Keratinocyte (primary cell): ENCODE results near the gene DSCAML1. TPM values are rescaled to one million over a fixed set of nuclear protein-coding genes. Genes with fewer than 3 reads are reported as not detected.

Source experiments
- DNase-seq: peaks from one replicate; pipeline ENCODE4 v3.0.0-alpha.2; 2011; ENCODE audit warnings: low read depth, missing footprints, low spot score
- FAIRE-seq: peaks from 2 replicates; lab custom pipeline; 2011; peaks lifted over from hg19 to GRCh38; lab: Jason Lieb, UNC
- H2AFZ ChIP-seq: 2 replicates; pipeline ENCODE4 v1.6.0; 2012; ENCODE audit warnings: low read length, control low read depth, inconsistent platforms; ENCODE audit not compliant: control insufficient read depth
- H3K27ac ChIP-seq: 2 replicates; pipeline ENCODE4 v1.5.1; 2011; ENCODE audit warnings: low read length; ENCODE audit not compliant: control insufficient read depth, insufficient read depth
- H3K27me3 ChIP-seq: 3 replicates; pipeline ENCODE4 v1.6.0; 2011; ENCODE audit warnings: low read length; ENCODE audit not compliant: control insufficient read depth, insufficient read depth; ENCODE audit errors: extremely low read depth
- H3K36me3 ChIP-seq, 2 experiments: 2 replicates in 1 of 2; 3 replicates in 1 of 2; pipeline ENCODE4 v1.5.1; 2011; ENCODE audit warnings: low read length in 2 of 2, mild to moderate bottlenecking in 1 of 2; ENCODE audit not compliant: control insufficient read depth in 2 of 2, insufficient read depth in 2 of 2; ENCODE audit errors: extremely low read depth in 1 of 2
- H3K4me1 ChIP-seq: 3 replicates; pipeline ENCODE4 v1.5.1; 2011; ENCODE audit warnings: low read length; ENCODE audit not compliant: control insufficient read depth, insufficient read depth; ENCODE audit errors: extremely low read depth
- H3K4me2 ChIP-seq: 3 replicates; pipeline ENCODE4 v1.6.0; 2011; ENCODE audit warnings: low read depth, low read length; ENCODE audit not compliant: control insufficient read depth, insufficient read depth; ENCODE audit errors: extremely low read depth
- H3K4me3 ChIP-seq, 3 experiments: fragments of 200-600 bp in 1 of 3; sonication (generic) in 1 of 3; 2 replicates in 2 of 3; 3 replicates in 1 of 3; pipeline ENCODE4 v1.5.1; 2011 to 2016; ENCODE audit warnings: low read length in 3 of 3, mild to moderate bottlenecking in 3 of 3, control low read depth in 2 of 3, inconsistent platforms in 1 of 3, low read depth in 1 of 3, mixed read lengths in 1 of 3, mixed run types in 1 of 3, moderate library complexity in 1 of 3; ENCODE audit not compliant: control insufficient read depth in 2 of 3, insufficient read depth in 2 of 3; ENCODE audit errors: extremely low read depth in 1 of 3
- H3K79me2 ChIP-seq: 2 replicates; pipeline ENCODE4 v1.6.0; 2012; ENCODE audit warnings: low read length; ENCODE audit not compliant: control insufficient read depth, insufficient read depth
- H3K9ac ChIP-seq: 3 replicates; pipeline ENCODE4 v1.6.0; 2011; ENCODE audit warnings: low read length; ENCODE audit not compliant: control insufficient read depth, insufficient read depth; ENCODE audit errors: extremely low read depth
- H3K9me1 ChIP-seq: 3 replicates; pipeline ENCODE4 v1.6.0; 2011; ENCODE audit warnings: low read length; ENCODE audit not compliant: control insufficient read depth, insufficient read depth; ENCODE audit errors: extremely low read depth
- H3K9me3 ChIP-seq: 2 replicates; pipeline ENCODE4 v1.5.1; 2012; ENCODE audit warnings: low read depth, low read length; ENCODE audit not compliant: control insufficient read depth
- H4K20me1 ChIP-seq: 3 replicates; pipeline ENCODE4 v1.6.0; 2011; ENCODE audit warnings: low read length; ENCODE audit not compliant: control insufficient read depth, insufficient read depth; ENCODE audit errors: extremely low read depth
- EZH2 ChIP-seq: IDR thresholded peaks from one replicate; pipeline ENCODE4 v1.6.1; 2012; ENCODE audit warnings: inconsistent platforms, mild to moderate bottlenecking, low read length, moderate library complexity
- dilution Hi-C: fragments of 300-500 bp; cut with MboI; formaldehyde crosslinking; loops from one replicate; pipeline ENCODE4 v1.7.0; 2020; ENCODE audit warnings: low sequenced_read_pairs; ENCODE audit not compliant: extremely low pct_ligation_motif_present
- polyA plus RNA-seq, 5 experiments: library from polyadenylated mRNA; depleted of rRNA in 3 of 5; stranded (reverse) in 3 of 5; stranded (forward) in 1 of 5; unstranded in 1 of 5; fragments of >200 nt; gene quantifications; 1 replicate in 1 of 5; 2 replicates in 3 of 5; 3 replicates in 1 of 5; pipeline versions ENCODE4 v1.2.1 to v1.2.3, GENCODE V29; 2011 to 2012; ENCODE audit warnings: missing spikeins in 2 of 5, low read depth in 1 of 5, low replicate concordance in 1 of 5
- TF ChIP-seq, protein P1 (sequence below), 3 experiments: IDR thresholded peaks in 1 of 3; conservative IDR thresholded peaks in 1 of 3; optimal IDR thresholded peaks in 1 of 3; 2 replicates in 2 of 3; 3 replicates in 1 of 3; pipeline versions ENCODE3 to v1.5.1; 2011; ENCODE audit warnings: low read length in 3 of 3, mild to moderate bottlenecking in 3 of 3, moderate library complexity in 2 of 3, control low read depth in 1 of 3, inconsistent platforms in 1 of 3; ENCODE audit not compliant: insufficient read depth in 2 of 3; ENCODE audit errors: extremely low read depth in 1 of 3

Gene DSCAML1
- polyA plus RNA-seq, 1 donor (not counting 4 experiments of a cell fraction or from before 2014, with no cell fraction given), result not detected

- H3K27me3 ChIP-seq, result no peaks in the 10 kb centered on the region
- DNase-seq (no peak), FAIRE-seq (no peak)
- no peak overlapping the region for H3K9ac ChIP-seq
- H4K20me1 ChIP-seq, result no peaks in the 10 kb centered on the region
- H3K36me3 ChIP-seq, result peaks cover 49 to 52% of the 10 kb centered on the region in 2 experiments
- no peak overlapping the region for H3K4me3 ChIP-seq
- no peak overlapping the region for H3K4me2 ChIP-seq
- no peak overlapping the region for H3K27ac ChIP-seq
- TF ChIP-seq EZH2, result no peak
- TF ChIP-seq, protein P1, sequence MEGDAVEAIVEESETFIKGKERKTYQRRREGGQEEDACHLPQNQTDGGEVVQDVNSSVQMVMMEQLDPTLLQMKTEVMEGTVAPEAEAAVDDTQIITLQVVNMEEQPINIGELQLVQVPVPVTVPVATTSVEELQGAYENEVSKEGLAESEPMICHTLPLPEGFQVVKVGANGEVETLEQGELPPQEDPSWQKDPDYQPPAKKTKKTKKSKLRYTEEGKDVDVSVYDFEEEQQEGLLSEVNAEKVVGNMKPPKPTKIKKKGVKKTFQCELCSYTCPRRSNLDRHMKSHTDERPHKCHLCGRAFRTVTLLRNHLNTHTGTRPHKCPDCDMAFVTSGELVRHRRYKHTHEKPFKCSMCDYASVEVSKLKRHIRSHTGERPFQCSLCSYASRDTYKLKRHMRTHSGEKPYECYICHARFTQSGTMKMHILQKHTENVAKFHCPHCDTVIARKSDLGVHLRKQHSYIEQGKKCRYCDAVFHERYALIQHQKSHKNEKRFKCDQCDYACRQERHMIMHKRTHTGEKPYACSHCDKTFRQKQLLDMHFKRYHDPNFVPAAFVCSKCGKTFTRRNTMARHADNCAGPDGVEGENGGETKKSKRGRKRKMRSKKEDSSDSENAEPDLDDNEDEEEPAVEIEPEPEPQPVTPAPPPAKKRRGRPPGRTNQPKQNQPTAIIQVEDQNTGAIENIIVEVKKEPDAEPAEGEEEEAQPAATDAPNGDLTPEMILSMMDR (optimal IDR thresholded peaks at IDR 0.05 in 1 of 3, IDR thresholded peaks at IDR 0.05 in 1 of 3, conservative IDR thresholded peaks at IDR 0.05 in 1 of 3; ENCODE audit: extremely low read depth in 1 of 3, insufficient read depth in 2 of 3, low read length in 3 of 3), result no peak
- peaks cover 5% of the 10 kb centered on the region for H3K4me1 ChIP-seq
- no peaks in the 10 kb centered on the region for H3K79me2 ChIP-seq
- dilution Hi-C loops, result no loop called here
- no peak overlapping the region for H2AFZ ChIP-seq
- H3K9me3 ChIP-seq, result no peaks in the 10 kb centered on the region
- H3K9me1 ChIP-seq, result no peaks in the 10 kb centered on the region
Measured at GRCh38 chr11:117394221-117394925, 402.6 kb downstream of the DSCAML1 start.

- H3K9me3 ChIP-seq, result no peaks in the 10 kb centered on the region
- peaks cover 42 to 53% of the 10 kb centered on the region in 2 experiments for H3K36me3 ChIP-seq
- no peak overlapping the region for H3K4me3 ChIP-seq
- H4K20me1 ChIP-seq, result no peaks in the 10 kb centered on the region
- H3K27ac ChIP-seq, result no peak overlapping the region
- no peak for FAIRE-seq
- no peaks in the 10 kb centered on the region for H3K79me2 ChIP-seq
- H3K4me2 ChIP-seq, result no peak overlapping the region
- peaks cover 9% of the 10 kb centered on the region for H3K4me1 ChIP-seq
- DNase-seq, result no peak
- no peaks in the 10 kb centered on the region for H3K9me1 ChIP-seq
- no peak overlapping the region for H2AFZ ChIP-seq
- no peaks in the 10 kb centered on the region for H3K27me3 ChIP-seq
- dilution Hi-C loops, result no loop called here
- no peak for TF ChIP-seq EZH2
- TF ChIP-seq, protein P1 (optimal IDR thresholded peaks at IDR 0.05 in 1 of 3, IDR thresholded peaks at IDR 0.05 in 1 of 3, conservative IDR thresholded peaks at IDR 0.05 in 1 of 3; ENCODE audit: extremely low read depth in 1 of 3, insufficient read depth in 2 of 3, low read length in 3 of 3), result no peak
- H3K9ac ChIP-seq, result no peak overlapping the region
Measured at GRCh38 chr11:117392979-117393378, 404.0 kb downstream of the DSCAML1 start.
